Endothelial cell of hepatic sinusoid (primary cell): ENCODE measurements around the gene FAM200C.

ENCODE experiments used
- in situ Hi-C: cut with HindIII; loops from 2 replicates; pipeline ENCODE4 v1.10.0; 2017; ENCODE audit warnings: low sequenced_read_pairs

FAM200C gene

DNA sequence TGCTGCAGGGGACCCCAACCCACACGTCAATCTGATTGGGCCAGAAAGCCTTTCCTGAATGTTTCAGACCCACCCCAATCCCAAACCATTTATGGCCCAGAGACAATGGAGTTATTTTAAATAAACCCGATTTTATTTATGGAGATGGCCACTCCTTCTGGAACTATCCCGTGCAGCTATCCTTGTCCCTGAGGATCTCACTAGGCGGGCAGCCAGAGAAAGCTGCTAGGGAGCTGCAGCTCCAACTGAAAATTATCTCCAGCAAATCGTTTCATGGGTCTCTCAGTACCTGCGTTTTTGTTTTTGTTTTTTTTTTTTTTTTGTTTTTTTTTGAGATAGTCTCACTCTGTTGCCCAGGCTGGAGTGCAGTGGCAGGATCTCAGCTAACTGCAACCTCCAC lies 52.4 kb downstream of the FAM200C start:
- in situ Hi-C loops, result no loop called here
